ENCODE measurements around the gene POLR1D. TPM values are rescaled to one million over a fixed set of nuclear protein-coding genes. Genes with fewer than 3 reads are reported as not detected.

Gene POLR1D
- total and polyA plus RNA-seq, 8 donors, result 43.7 to 230 (median 139) TPM

GRCh38 chr13:27587095-27587746, 34.5 kb upstream of the POLR1D start:
- intact Hi-C loops (cut with DNase I; ENCODE audit: low total_unique reads), result no loop called here
- TF ChIP-seq CTCF (IDR thresholded peaks at IDR 0.05) (no peak), EP300 (IDR thresholded peaks at IDR 0.05) (no peak), POLR2AphosphoS5 (IDR thresholded peaks at IDR 0.05) (no peak), POLR2A (IDR thresholded peaks at IDR 0.05) (no peak)
- 72 to 85% (median 79%) methylated on average over 5 of the region's 5 CpGs for WGBS, 5 donors
- no peak overlapping the region for H3K27ac ChIP-seq
- no peaks in the 10 kb centered on the region for H3K36me3 ChIP-seq
- no peak overlapping the region for H3K4me3 ChIP-seq
- H3K9me3 ChIP-seq, result no peaks in the 10 kb centered on the region
- no peaks in the 10 kb centered on the region for H3K27me3 ChIP-seq
- DNase-seq, result no peak
- H3K4me1 ChIP-seq, result peaks cover 0 to 28% (median 14%) of the 10 kb centered on the region in 4 donors

DNA sequence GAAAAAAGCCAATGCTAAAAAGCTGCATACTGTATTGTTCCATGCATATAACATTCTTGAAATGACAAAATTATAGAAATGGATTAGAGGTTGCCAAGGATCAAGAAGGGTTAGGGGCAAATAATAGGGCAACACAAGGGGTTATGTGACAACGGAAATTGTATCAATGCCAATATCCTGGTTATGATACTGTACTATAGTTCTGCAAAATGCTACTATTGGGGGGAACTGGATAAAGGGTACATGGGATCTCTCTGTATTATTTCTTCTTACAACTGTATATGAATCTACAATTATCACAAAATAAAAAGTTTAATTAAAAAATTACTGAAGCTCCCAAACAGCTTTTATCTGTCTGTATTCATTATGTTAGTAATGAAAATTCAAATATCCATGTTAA, 33.3 kb upstream of the POLR1D start:
- no peaks in the 10 kb centered on the region for H3K9me3 ChIP-seq
- no peaks in the 10 kb centered on the region for H3K27me3 ChIP-seq
- no peak for TF ChIP-seq CTCF (IDR thresholded peaks at IDR 0.05)
- no peak for TF ChIP-seq POLR2AphosphoS5 (IDR thresholded peaks at IDR 0.05)
- TF ChIP-seq POLR2A (IDR thresholded peaks at IDR 0.05), result no peak
- TF ChIP-seq EP300 (IDR thresholded peaks at IDR 0.05), result no peak
- DNase-seq, result no peak
- H3K4me1 ChIP-seq, result peaks cover 0 to 36% (median 13%) of the 10 kb centered on the region in 4 donors
- no peak overlapping the region for H3K4me3 ChIP-seq
- no peaks in the 10 kb centered on the region for H3K36me3 ChIP-seq
- H3K27ac ChIP-seq, result no peak overlapping the region
- intact Hi-C loops (cut with DNase I; ENCODE audit: low total_unique reads), result no loop called here
- 83 to 97% (median 95%) methylated on average over 1 of the region's 1 CpG for WGBS, 5 donors

- DNase-seq, result no peak
- H3K27ac ChIP-seq, result no peak overlapping the region
- intact Hi-C loops (cut with DNase I; ENCODE audit: low total_unique reads), result no loop called here
- no peak overlapping the region for H3K4me3 ChIP-seq
- peaks cover 0 to 43% (median 12%) of the 10 kb centered on the region in 4 donors for H3K4me1 ChIP-seq
- no peaks in the 10 kb centered on the region for H3K27me3 ChIP-seq
- H3K9me3 ChIP-seq, result no peaks in the 10 kb centered on the region
- TF ChIP-seq POLR2AphosphoS5 (IDR thresholded peaks at IDR 0.05), result no peak
- TF ChIP-seq EP300 (IDR thresholded peaks at IDR 0.05), result no peak
- TF ChIP-seq POLR2A (IDR thresholded peaks at IDR 0.05), result no peak
- TF ChIP-seq CTCF (IDR thresholded peaks at IDR 0.05), result no peak
- H3K36me3 ChIP-seq, result no peaks in the 10 kb centered on the region
Observed at GRCh38 chr13:27592865-27593264, 28.8 kb upstream of the POLR1D start.

- 69 to 80% (median 70%) methylated on average over 3 of the region's 3 CpGs for WGBS, 5 donors
- no peaks in the 10 kb centered on the region for H3K9me3 ChIP-seq
- no peak overlapping the region for H3K27ac ChIP-seq
- H3K4me1 ChIP-seq, result peaks cover 0 to 45% (median 12%) of the 10 kb centered on the region in 4 donors
- DNase-seq, result no peak
- no peaks in the 10 kb centered on the region for H3K36me3 ChIP-seq
- intact Hi-C loops (cut with DNase I; ENCODE audit: low total_unique reads), result no loop called here
- H3K27me3 ChIP-seq, result no peaks in the 10 kb centered on the region
- H3K4me3 ChIP-seq, result no peak overlapping the region
- TF ChIP-seq POLR2AphosphoS5 (IDR thresholded peaks at IDR 0.05), result no peak
Observed at GRCh38 chr13:27593267-27593666, 28.4 kb upstream of the POLR1D start.

DNA sequence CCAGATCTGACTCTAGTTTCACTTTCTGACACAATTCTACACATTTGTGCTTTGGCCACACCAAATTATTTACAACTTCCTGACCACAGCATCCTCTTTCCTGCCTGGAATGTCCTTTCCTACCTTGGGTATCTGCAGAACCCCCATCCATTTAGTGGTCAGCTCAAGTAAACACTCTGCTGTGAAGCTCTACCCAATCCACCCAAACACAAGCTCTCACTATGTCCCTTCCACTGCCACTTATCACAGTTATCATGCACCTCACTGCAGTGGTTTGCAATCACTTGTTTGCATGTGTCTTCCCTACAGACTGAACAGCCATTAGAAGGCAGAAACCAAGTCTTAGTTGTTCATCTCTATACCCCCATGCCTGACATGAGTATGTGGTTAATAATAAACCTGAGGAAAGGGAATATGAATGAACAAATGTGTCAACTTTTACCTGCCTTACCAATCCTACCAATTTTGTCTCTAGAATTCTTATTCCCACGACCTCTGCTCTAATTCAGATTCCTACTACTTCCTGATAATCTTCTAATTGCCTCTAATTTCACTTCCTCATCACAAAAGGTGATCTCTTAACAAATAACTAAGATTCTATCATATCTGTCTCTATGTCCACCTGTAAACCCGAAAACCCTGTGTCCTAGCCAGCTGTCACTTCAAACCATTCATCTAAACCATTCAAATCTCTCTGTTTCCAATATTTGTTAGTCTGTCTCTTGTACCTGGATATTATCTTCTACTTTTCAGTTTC, 26.5 kb upstream of the POLR1D start:
- Histone ChIP-seq H3K27me3 (no peaks in the 10 kb centered on the region), H3K9me3 (no peaks in the 10 kb centered on the region), H3K27ac (no peak overlapping the region), H3K4me1 (peaks cover 6 to 64% (median 22%) of the 10 kb centered on the region in 4 donors), H3K4me3 (no peak overlapping the region), H3K36me3 (no peaks in the 10 kb centered on the region)
- intact Hi-C loops (cut with DNase I; ENCODE audit: low total_unique reads), result no loop called here
- DNase-seq, result no peak
- no peak for TF ChIP-seq POLR2AphosphoS5 (IDR thresholded peaks at IDR 0.05)
- TF ChIP-seq POLR2A (IDR thresholded peaks at IDR 0.05), result no peak
- no peak for TF ChIP-seq CTCF (IDR thresholded peaks at IDR 0.05)
- 78 to 92% (median 84%) methylated on average over 2 of the region's 2 CpGs for WGBS, 5 donors
